Smooth muscle cell (in vitro differentiated cells): ENCODE measurements around the gene MTHFS. TPM values are rescaled to one million over a fixed set of nuclear protein-coding genes. Genes with fewer than 3 reads are reported as not detected.

ENCODE experiments used
- DNase-seq: peaks from one replicate; lab custom pipeline; 2025; ENCODE audit not compliant: unreplicated experiment; lab: John Stamatoyannopoulos, UW
- H2AFZ ChIP-seq: fragments of 200-600 bp; sonication (generic); 2 replicates; pipeline ENCODE4 v1.6.0; 2016; ENCODE audit warnings: antibody characterized with exemption, low read depth, mild to moderate bottlenecking
- H3F3A ChIP-seq: fragments of 200-600 bp; sonication (generic); 2 replicates; pipeline ENCODE4 v1.6.0; 2017; ENCODE audit warnings: antibody characterized with exemption, low read depth
- H3K27ac ChIP-seq: fragments of 200-600 bp; sonication (generic); 2 replicates; pipeline ENCODE4 v1.5.1; 2016; ENCODE audit warnings: low read depth, mild to moderate bottlenecking
- H3K27me3 ChIP-seq: fragments of 200-600 bp; sonication (generic); 2 replicates; pipeline ENCODE4 v1.6.1; 2016; ENCODE audit warnings: low read depth, mild to moderate bottlenecking
- H3K36me3 ChIP-seq: fragments of 200-600 bp; sonication (generic); 2 replicates; pipeline ENCODE4 v1.5.1; 2016; ENCODE audit warnings: low read depth
- H3K4me1 ChIP-seq: fragments of 200-600 bp; sonication (generic); 2 replicates; pipeline ENCODE4 v1.5.1; 2016; ENCODE audit warnings: low read depth
- H3K4me2 ChIP-seq: fragments of 200-600 bp; sonication (generic); 2 replicates; pipeline ENCODE4 v1.6.0; 2016; ENCODE audit warnings: mild to moderate bottlenecking
- H3K4me3 ChIP-seq: fragments of 200-600 bp; sonication (generic); 2 replicates; pipeline ENCODE4 v1.5.1; 2016; ENCODE audit warnings: mild to moderate bottlenecking
- H3K79me2 ChIP-seq: fragments of 200-600 bp; sonication (generic); 2 replicates; pipeline ENCODE4 v1.6.0; 2016; ENCODE audit warnings: low read depth, mild to moderate bottlenecking
- H3K9ac ChIP-seq: fragments of 200-600 bp; sonication (generic); 2 replicates; pipeline ENCODE4 v1.6.0; 2016; ENCODE audit warnings: low read depth
- H3K9me3 ChIP-seq: fragments of 200-600 bp; sonication (generic); replicated peaks from 2 replicates; pipeline ENCODE4 v1.5.1; 2016; ENCODE audit warnings: low read depth
- H4K20me1 ChIP-seq: fragments of 200-600 bp; sonication (generic); 2 replicates; pipeline ENCODE4 v1.6.0; 2016; ENCODE audit warnings: low read depth
- WGBS: methylation state at CpG from one replicate; pipeline ENCODE4 v1.1.7; 2016; ENCODE audit warnings: low lambda C conversion rate; 5-methylcytosine and 5-hydroxymethylcytosine counted together
- polyA plus RNA-seq: library from polyadenylated mRNA; unstranded; fragments of >200 nt; fragmentation: Nextera tagmentation; extraction: Ambion mirVana; gene quantifications from 2 replicates; pipeline ENCODE4 v1.2.1, GENCODE V29; 2016
- total RNA-seq: library from RNA; depleted of rRNA; stranded (reverse); fragments of >200 nt; gene quantifications from 2 replicates; pipeline ENCODE4 v1.2.3, GENCODE V29; 2014
- TF ChIP-seq, protein P1 (sequence below): fragments of 200-600 bp; sonication (generic); IDR thresholded peaks from 2 replicates; pipeline ENCODE4 v1.5.1; 2017; ENCODE audit warnings: borderline replicate concordance, mild to moderate bottlenecking, antibody characterized with exemption; ENCODE audit not compliant: insufficient read depth, poor library complexity, severe bottlenecking

MTHFS gene
- total and polyA plus RNA-seq, 2 experiments from 2014 or later, result 46.7 to 64.8 TPM

GRCh38 chr15:79922512-79923078 is 25.8 kb upstream of the MTHFS start:
- H3K4me3 ChIP-seq, result peak overlapping the region; percentile 82
- H3K27me3 ChIP-seq, result no peaks in the 10 kb centered on the region
- H3K4me2 ChIP-seq, result peak overlapping the region; percentile 93
- DNase-seq, result no peak
- no peaks in the 10 kb centered on the region for H3K9me3 ChIP-seq
- peaks cover 45% of the 10 kb centered on the region for H3K4me1 ChIP-seq
- no peak overlapping the region for H2AFZ ChIP-seq
- peaks cover 7% of the 10 kb centered on the region for H4K20me1 ChIP-seq
- peak overlapping the region; percentile 87 for H3K9ac ChIP-seq
- no peaks in the 10 kb centered on the region for H3K36me3 ChIP-seq
- peaks cover 42% of the 10 kb centered on the region for H3K79me2 ChIP-seq
- peaks cover 29% of the 10 kb centered on the region for H3F3A ChIP-seq
- WGBS, result under 1% methylated on average over 15 of the region's 17 CpGs
- TF ChIP-seq, protein P1, sequence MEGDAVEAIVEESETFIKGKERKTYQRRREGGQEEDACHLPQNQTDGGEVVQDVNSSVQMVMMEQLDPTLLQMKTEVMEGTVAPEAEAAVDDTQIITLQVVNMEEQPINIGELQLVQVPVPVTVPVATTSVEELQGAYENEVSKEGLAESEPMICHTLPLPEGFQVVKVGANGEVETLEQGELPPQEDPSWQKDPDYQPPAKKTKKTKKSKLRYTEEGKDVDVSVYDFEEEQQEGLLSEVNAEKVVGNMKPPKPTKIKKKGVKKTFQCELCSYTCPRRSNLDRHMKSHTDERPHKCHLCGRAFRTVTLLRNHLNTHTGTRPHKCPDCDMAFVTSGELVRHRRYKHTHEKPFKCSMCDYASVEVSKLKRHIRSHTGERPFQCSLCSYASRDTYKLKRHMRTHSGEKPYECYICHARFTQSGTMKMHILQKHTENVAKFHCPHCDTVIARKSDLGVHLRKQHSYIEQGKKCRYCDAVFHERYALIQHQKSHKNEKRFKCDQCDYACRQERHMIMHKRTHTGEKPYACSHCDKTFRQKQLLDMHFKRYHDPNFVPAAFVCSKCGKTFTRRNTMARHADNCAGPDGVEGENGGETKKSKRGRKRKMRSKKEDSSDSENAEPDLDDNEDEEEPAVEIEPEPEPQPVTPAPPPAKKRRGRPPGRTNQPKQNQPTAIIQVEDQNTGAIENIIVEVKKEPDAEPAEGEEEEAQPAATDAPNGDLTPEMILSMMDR, result no peak
- H3K27ac ChIP-seq, result peak overlapping the region; percentile 95

GRCh38 chr15:79919749-79920511 is 23.1 kb upstream of the MTHFS start:
- TF ChIP-seq, protein P1, result no peak
- Histone ChIP-seq H3K79me2 (peaks cover 42% of the 10 kb centered on the region), H3K9me3 (no peaks in the 10 kb centered on the region), H3F3A (peaks cover 40% of the 10 kb centered on the region), H3K27me3 (no peaks in the 10 kb centered on the region), H4K20me1 (peaks cover 7% of the 10 kb centered on the region), H3K4me1 (peaks cover 59% of the 10 kb centered on the region), H2AFZ (no peak overlapping the region), H3K4me2 (peak overlapping the region; percentile 93), H3K9ac (peak overlapping the region; percentile 81), H3K36me3 (no peaks in the 10 kb centered on the region), H3K27ac (peak overlapping the region; percentile 95), H3K4me3 (peak overlapping the region; percentile 82)
- WGBS, result 8% methylated on average over 12 of the region's 12 CpGs
- no peak for DNase-seq

DNA sequence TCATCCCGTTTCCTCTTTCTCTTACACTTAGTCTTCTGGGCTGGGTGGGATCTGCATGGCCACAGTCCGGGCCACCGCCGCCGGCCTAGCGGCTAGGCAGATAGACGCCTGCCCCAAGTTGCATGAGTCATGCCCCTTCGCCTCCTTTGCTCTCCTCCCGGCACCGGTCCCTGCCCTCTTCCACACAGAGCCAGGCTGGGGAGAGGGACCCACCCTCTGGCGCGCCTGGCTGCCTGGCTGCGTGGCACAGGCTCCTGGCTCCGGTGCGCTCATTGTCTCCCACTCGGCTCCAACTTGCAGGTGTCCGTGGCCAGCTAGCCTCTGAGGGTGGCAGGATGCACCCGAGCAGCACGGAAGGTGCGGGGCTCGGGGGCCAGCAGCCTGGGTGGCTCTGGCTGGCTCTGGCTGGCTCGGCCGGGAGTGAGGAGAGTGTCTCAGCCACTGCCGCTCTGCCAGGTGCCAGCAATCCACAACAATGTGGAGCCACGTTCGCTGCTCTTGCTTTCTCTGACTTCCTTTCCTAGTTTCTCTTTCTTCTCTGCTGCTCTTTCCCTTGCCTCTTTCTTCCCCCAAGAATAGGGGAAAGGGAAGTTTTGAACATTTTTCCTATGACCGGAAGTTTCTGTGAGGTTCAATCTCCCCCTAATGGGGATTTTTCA is 22.4 kb upstream of the MTHFS start:
- TF ChIP-seq, protein P1, result no peak
- Histone ChIP-seq H3K36me3 (no peaks in the 10 kb centered on the region), H3K27ac (peak overlapping the region; percentile 95), H3F3A (peaks cover 40% of the 10 kb centered on the region), H3K4me2 (peak overlapping the region; percentile 93), H3K27me3 (no peaks in the 10 kb centered on the region), H3K79me2 (peaks cover 42% of the 10 kb centered on the region), H3K4me1 (peaks cover 59% of the 10 kb centered on the region), H3K9ac (peak overlapping the region; percentile 81), H3K4me3 (peak overlapping the region; percentile 82), H2AFZ (no peak overlapping the region), H3K9me3 (no peaks in the 10 kb centered on the region), H4K20me1 (peaks cover 7% of the 10 kb centered on the region)
- peak; percentile 51 for DNase-seq
- WGBS, result 11% methylated on average over 27 of the region's 27 CpGs
